Measurements from ENCODE around the gene PRDM9. TPM values are rescaled to one million over a fixed set of nuclear protein-coding genes. Genes with fewer than 3 reads are reported as not detected.
"Not testable (repeated sequence)": the region's sequence is repeated elsewhere in the genome, so short reads cannot be mapped to it uniquely, and the experiment has no call there.

Gene PRDM9
- total RNA-seq (2014; rRNA removed; shearing (Covaris generic)), result not detected in 2 replicates

DNA sequence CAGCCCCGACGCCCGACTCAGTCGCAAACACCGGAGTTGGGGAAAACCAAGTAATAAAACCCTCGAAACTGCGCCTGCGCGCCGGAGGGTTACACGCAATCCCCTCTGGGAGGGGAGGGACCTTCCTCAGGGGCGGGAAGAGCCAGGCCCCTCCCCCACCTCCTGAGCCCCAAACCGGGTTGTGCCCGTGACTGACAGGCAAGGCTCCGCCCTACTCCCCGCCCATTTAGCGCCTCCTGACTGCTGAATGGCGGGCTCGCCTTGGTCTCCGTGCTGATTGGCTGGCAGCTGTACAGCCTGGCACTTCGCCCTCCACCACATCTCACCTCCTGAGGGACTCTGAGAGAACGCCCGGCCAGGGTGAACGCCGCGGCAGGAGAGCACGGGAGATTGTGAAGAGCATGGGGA, at the start of gene PRDM9:
Gene PRDM9, plus strand, starts transcription at position 332 of the 408 bp plus-strand sequence. CDS start 1,425 bp downstream, outside the sequence.
- H3K4me1 ChIP-seq, result no peaks in the 10 kb centered on the region
- no peaks in the 10 kb centered on the region for H3K27me3 ChIP-seq
- no peaks in the 10 kb centered on the region for H3K36me3 ChIP-seq
- no peak for DNase-seq
- no peak within 1 kb of the TSS for H3K27ac ChIP-seq
- H3K9me3 ChIP-seq (replicated peaks), result no peaks in the 10 kb centered on the region
- H3K4me3 ChIP-seq, result no peak within 1 kb of the TSS

- H3K36me3 ChIP-seq, result no peaks in the 10 kb centered on the region
- H3K27me3 ChIP-seq, result no peaks in the 10 kb centered on the region
- H3K4me3 ChIP-seq, result no peak overlapping the region
- no peaks in the 10 kb centered on the region for H3K9me3 ChIP-seq (replicated peaks)
- H3K4me1 ChIP-seq, result no peaks in the 10 kb centered on the region
- H3K27ac ChIP-seq, result no peak overlapping the region
- DNase-seq, result no peak
These were observed 49.6 kb upstream of the PRDM9 start for GRCh38 chr5:23457780-23458179.

- Histone ChIP-seq H3K4me3 (no peak overlapping the region), H3K27me3 (no peaks in the 10 kb centered on the region), H3K4me1 (no peaks in the 10 kb centered on the region), H3K9me3 (replicated peaks) (no peaks in the 10 kb centered on the region), H3K36me3 (no peaks in the 10 kb centered on the region), H3K27ac (no peak overlapping the region)
- no peak for DNase-seq
These were observed 48.2 kb upstream of the PRDM9 start for GRCh38 chr5:23459214-23459613.

- no peaks in the 10 kb centered on the region for H3K4me1 ChIP-seq
- H3K4me3 ChIP-seq, result no peak overlapping the region
- no peaks in the 10 kb centered on the region for H3K9me3 ChIP-seq (replicated peaks)
- no peak overlapping the region for H3K27ac ChIP-seq
- H3K27me3 ChIP-seq, result no peaks in the 10 kb centered on the region
- no peak for DNase-seq
- no peaks in the 10 kb centered on the region for H3K36me3 ChIP-seq
These were observed 45.8 kb upstream of the PRDM9 start for GRCh38 chr5:23461576-23461975.

- peak; percentile 24 to 51 for DNase-seq
These were observed 41.0 kb upstream of the PRDM9 start for GRCh38 chr5:23466401-23466912.

GRCh38 chr5:23468658-23469057, 38.8 kb upstream of the PRDM9 start:
- DNase-seq, result no peak
- Histone ChIP-seq H3K4me1 (no peaks in the 10 kb centered on the region), H3K4me3 (no peak overlapping the region), H3K9me3 (replicated peaks) (no peaks in the 10 kb centered on the region), H3K27me3 (no peaks in the 10 kb centered on the region), H3K36me3 (no peaks in the 10 kb centered on the region), H3K27ac (no peak overlapping the region)

More at GRCh38 chr5:23466401-23466912, 41.0 kb upstream of the PRDM9 start:
- no peaks in the 10 kb centered on the region for H3K9me3 ChIP-seq (replicated peaks)
- no peaks in the 10 kb centered on the region for H3K4me1 ChIP-seq
- no peak overlapping the region for H3K4me3 ChIP-seq
- no peak overlapping the region for H3K27ac ChIP-seq
- no peaks in the 10 kb centered on the region for H3K36me3 ChIP-seq
- no peaks in the 10 kb centered on the region for H3K27me3 ChIP-seq

- no peak for DNase-seq
- H3K27ac ChIP-seq, result no peak overlapping the region
- H3K36me3 ChIP-seq, result no peaks in the 10 kb centered on the region
- H3K27me3 ChIP-seq, result no peaks in the 10 kb centered on the region
- no peak overlapping the region for H3K4me3 ChIP-seq
- H3K9me3 ChIP-seq (replicated peaks), result no peaks in the 10 kb centered on the region
- H3K4me1 ChIP-seq, result no peaks in the 10 kb centered on the region
These were observed 33.5 kb upstream of the PRDM9 start for GRCh38 chr5:23473915-23474314.

DNA sequence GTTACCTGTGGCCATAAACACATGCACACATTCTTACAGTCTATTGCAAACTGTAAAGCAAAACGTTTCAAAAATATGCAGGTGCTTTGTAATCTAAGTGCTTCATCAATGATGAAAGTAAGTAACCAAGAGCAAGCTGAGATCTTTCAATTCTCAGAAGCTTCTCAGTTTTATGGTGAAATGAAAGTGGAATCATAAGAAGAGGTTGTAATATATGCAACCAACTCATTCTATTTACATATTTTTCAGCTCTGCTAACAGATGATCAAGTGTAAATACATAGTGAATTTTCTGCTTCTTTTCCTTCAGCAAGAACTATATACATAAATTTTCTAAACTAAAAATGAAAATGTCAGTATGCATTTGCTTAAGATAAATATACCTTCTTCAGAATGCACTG, 33.1 kb upstream of the PRDM9 start:
- H3K9me3 ChIP-seq (replicated peaks), result no peaks in the 10 kb centered on the region

GRCh38 chr5:23476580-23476979, 30.8 kb upstream of the PRDM9 start:
- Histone ChIP-seq H3K4me1 (no peaks in the 10 kb centered on the region), H3K36me3 (no peaks in the 10 kb centered on the region), H3K27me3 (no peaks in the 10 kb centered on the region), H3K9me3 (replicated peaks) (no peaks in the 10 kb centered on the region), H3K4me3 (no peak overlapping the region), H3K27ac (no peak overlapping the region)
- no peak for DNase-seq

More for the DNA sequence above, 33.1 kb upstream of the PRDM9 start:
- Histone ChIP-seq H3K4me3 (no peak overlapping the region), H3K4me1 (no peaks in the 10 kb centered on the region), H3K27me3 (no peaks in the 10 kb centered on the region), H3K36me3 (no peaks in the 10 kb centered on the region), H3K27ac (no peak overlapping the region)
- DNase-seq, result no peak

- Histone ChIP-seq H3K4me1 (no peaks in the 10 kb centered on the region), H3K4me3 (no peak overlapping the region), H3K36me3 (no peaks in the 10 kb centered on the region), H3K27me3 (no peaks in the 10 kb centered on the region), H3K27ac (no peak overlapping the region), H3K9me3 (replicated peaks) (no peaks in the 10 kb centered on the region)
- no peak for DNase-seq
These were observed 24.8 kb upstream of the PRDM9 start for GRCh38 chr5:23482642-23483041.

GRCh38 chr5:23483090-23483489, 24.3 kb upstream of the PRDM9 start:
- Histone ChIP-seq H3K4me3 (no peak overlapping the region), H3K36me3 (no peaks in the 10 kb centered on the region), H3K27me3 (no peaks in the 10 kb centered on the region), H3K4me1 (no peaks in the 10 kb centered on the region), H3K9me3 (replicated peaks) (no peaks in the 10 kb centered on the region), H3K27ac (no peak overlapping the region)
- no peak for DNase-seq

- DNase-seq, result no peak
- Histone ChIP-seq H3K36me3 (no peaks in the 10 kb centered on the region), H3K4me1 (no peaks in the 10 kb centered on the region), H3K27ac (no peak overlapping the region), H3K27me3 (no peaks in the 10 kb centered on the region), H3K9me3 (replicated peaks) (no peaks in the 10 kb centered on the region), H3K4me3 (no peak overlapping the region)
These were observed 23.3 kb upstream of the PRDM9 start for GRCh38 chr5:23484096-23484495.

GRCh38 chr5:23486227-23486626, 21.2 kb upstream of the PRDM9 start:
- H3K4me3 ChIP-seq; H3K4me1 ChIP-seq; H3K27ac ChIP-seq; DNase-seq; H3K27me3 ChIP-seq; H3K9me3 ChIP-seq (replicated peaks); H3K36me3 ChIP-seq: not testable (repeated sequence)

- Histone ChIP-seq H3K4me3 (no peak overlapping the region), H3K27me3 (no peaks in the 10 kb centered on the region), H3K27ac (no peak overlapping the region)
These were observed 16.4 kb upstream of the PRDM9 start for GRCh38 chr5:23490993-23491392.

DNA sequence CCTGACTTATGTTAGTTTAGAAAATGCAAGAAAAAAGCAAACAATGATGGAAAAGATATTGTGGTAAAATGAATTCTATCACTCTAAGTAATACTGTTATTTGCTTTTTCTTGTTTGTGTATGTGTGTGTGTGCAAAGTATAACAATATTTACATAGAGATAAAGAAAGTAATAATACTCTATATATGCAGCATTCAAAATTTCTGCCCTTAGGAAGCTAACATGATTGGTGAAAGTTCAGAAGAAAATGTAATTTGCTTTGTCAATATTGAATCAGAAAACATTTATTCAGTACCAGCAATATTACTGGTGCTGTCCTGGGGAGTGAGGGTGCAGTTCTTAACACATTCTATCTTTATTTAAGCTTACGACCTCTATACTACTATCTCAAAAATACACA, 12.9 kb upstream of the PRDM9 start:
- no peaks in the 10 kb centered on the region for H3K4me1 ChIP-seq
- DNase-seq, result no peak
- no peak overlapping the region for H3K4me3 ChIP-seq
- H3K9me3 ChIP-seq (replicated peaks), result no peaks in the 10 kb centered on the region
- H3K27me3 ChIP-seq, result no peaks in the 10 kb centered on the region
- H3K36me3 ChIP-seq, result no peaks in the 10 kb centered on the region
- no peak overlapping the region for H3K27ac ChIP-seq

More at GRCh38 chr5:23490993-23491392, 16.4 kb upstream of the PRDM9 start:
- H3K9me3 ChIP-seq (replicated peaks), result no peaks in the 10 kb centered on the region
- H3K36me3 ChIP-seq, result no peaks in the 10 kb centered on the region
- H3K4me1 ChIP-seq, result no peaks in the 10 kb centered on the region
- no peak for DNase-seq

- Histone ChIP-seq H3K4me3 (no peak overlapping the region), H3K4me1 (no peaks in the 10 kb centered on the region)
These were observed 10.8 kb upstream of the PRDM9 start for GRCh38 chr5:23496576-23496975.

More at GRCh38 chr5:23496576-23496975, 10.8 kb upstream of the PRDM9 start:
- no peak overlapping the region for H3K27ac ChIP-seq
- DNase-seq, result no peak
- H3K36me3 ChIP-seq, result no peaks in the 10 kb centered on the region
- no peaks in the 10 kb centered on the region for H3K9me3 ChIP-seq (replicated peaks)
- no peaks in the 10 kb centered on the region for H3K27me3 ChIP-seq
